SK-N-SH treated with all-trans-retinoic acid at 6 μM for 48 hours (cell line): ENCODE data around the gene PSMB3.

Experiments
- ATAC-seq: fragments of 200-7000 bp; cut with Tn5 transposase; 3 replicates; pipeline ENCODE4 v1.9.1; 2020; ENCODE audit warnings: mild to moderate bottlenecking, moderate library complexity
- ARNTL ChIP-seq: fragments of 450-650 bp; formaldehyde crosslinking; IDR thresholded peaks from 2 replicates; pipeline ENCODE4 v1.5.0; 2020; ENCODE audit warnings: low read depth, mild to moderate bottlenecking, moderate library complexity, borderline replicate concordance
- BACH2 ChIP-seq: fragments of 250-450 bp; sonication (Bioruptor Pico); IDR thresholded peaks from 2 replicates; pipeline ENCODE4 v1.9.0; 2021; ENCODE audit warnings: mild to moderate bottlenecking, borderline replicate concordance
- CSDC2 ChIP-seq: fragments of 250-450 bp; sonication (Bioruptor Pico); IDR thresholded peaks from 2 replicates; pipeline ENCODE4 v1.5.0; 2020; ENCODE audit warnings: mild to moderate bottlenecking, moderate library complexity
- CSRNP3 ChIP-seq: fragments of 250-450 bp; sonication (Bioruptor Pico); IDR thresholded peaks from 2 replicates; pipeline ENCODE4 v1.5.1; 2021; ENCODE audit warnings: mild to moderate bottlenecking, moderate library complexity
- ESRRG ChIP-seq: fragments of 250-450 bp; sonication (Bioruptor Pico); IDR thresholded peaks from 2 replicates; pipeline ENCODE4 v1.6.1; 2021; ENCODE audit warnings: mild to moderate bottlenecking
- GLIS3 ChIP-seq: fragments of 250-450 bp; sonication (Bioruptor Pico); IDR thresholded peaks from 2 replicates; pipeline ENCODE4 v1.5.0; 2020; ENCODE audit warnings: mild to moderate bottlenecking, moderate library complexity
- ISL1 ChIP-seq: fragments of 250-450 bp; sonication (Bioruptor Pico); IDR thresholded peaks from 2 replicates; pipeline ENCODE4 v2.1.2; 2022; ENCODE audit warnings: mild to moderate bottlenecking, moderate library complexity
- OSR1 ChIP-seq: fragments of 250-450 bp; sonication (Bioruptor Pico); IDR thresholded peaks from 2 replicates; pipeline ENCODE4 v1.8.0; 2022; ENCODE audit warnings: moderate library complexity, mild to moderate bottlenecking, inconsistent platforms
- PPARA ChIP-seq: fragments of 250-450 bp; sonication (Bioruptor Pico); IDR thresholded peaks from 2 replicates; pipeline ENCODE4 v1.5.0; 2020; ENCODE audit warnings: mild to moderate bottlenecking, borderline replicate concordance
- RARB ChIP-seq: fragments of 250-450 bp; sonication (Bioruptor Pico); IDR thresholded peaks from 2 replicates; pipeline ENCODE4 v1.8.0; 2021; ENCODE audit warnings: mild to moderate bottlenecking, moderate library complexity
- SNAI2 ChIP-seq: fragments of 250-450 bp; sonication (Bioruptor Pico); IDR thresholded peaks from 2 replicates; pipeline ENCODE4 v1.5.0; 2020; ENCODE audit warnings: mild to moderate bottlenecking, moderate library complexity
- TCF4 ChIP-seq: fragments of 250-450 bp; sonication (Bioruptor Pico); IDR thresholded peaks from 2 replicates; pipeline ENCODE4 v1.8.0; 2021; ENCODE audit warnings: mild to moderate bottlenecking, moderate library complexity, borderline replicate concordance
- TOX ChIP-seq: fragments of 250-450 bp; sonication (Bioruptor Pico); IDR thresholded peaks from 2 replicates; pipeline ENCODE4 v1.8.0; 2021; ENCODE audit warnings: mild to moderate bottlenecking, moderate library complexity, borderline replicate concordance
- TSHZ2 ChIP-seq: fragments of 250-450 bp; sonication (Bioruptor Pico); IDR thresholded peaks from 2 replicates; pipeline ENCODE4 v1.5.0; 2020; ENCODE audit warnings: mild to moderate bottlenecking, moderate library complexity
- ZC3H10 ChIP-seq: fragments of 250-450 bp; sonication (Bioruptor Pico); IDR thresholded peaks from 2 replicates; pipeline ENCODE4 v1.5.1; 2021; ENCODE audit warnings: mild to moderate bottlenecking, moderate library complexity
- ZFP3 ChIP-seq: fragments of 250-450 bp; sonication (Bioruptor Pico); IDR thresholded peaks from 2 replicates; pipeline ENCODE4 v1.5.0; 2020; ENCODE audit warnings: mild to moderate bottlenecking, moderate library complexity
- ZNF565 ChIP-seq: fragments of 450-650 bp; formaldehyde crosslinking; conservative IDR thresholded peaks from 2 replicates; pipeline ENCODE4 v1.5.0; 2020; ENCODE audit warnings: low read depth, mild to moderate bottlenecking, moderate library complexity
- ZNF70 ChIP-seq: fragments of 450-650 bp; formaldehyde crosslinking; IDR thresholded peaks from 2 replicates; pipeline ENCODE4 v1.5.0; 2020; ENCODE audit warnings: mild to moderate bottlenecking, moderate library complexity
- TF ChIP-seq, protein P1 (sequence below): fragments of 250-450 bp; sonication (Bioruptor Pico); IDR thresholded peaks from 2 replicates; pipeline ENCODE4 v1.8.0; 2021; ENCODE audit warnings: low read depth, mild to moderate bottlenecking, moderate library complexity, borderline replicate concordance
- TF ChIP-seq, protein P2 (sequence below): fragments of 250-450 bp; sonication (Bioruptor Pico); IDR thresholded peaks from 2 replicates; pipeline ENCODE4 v1.8.0; 2020; ENCODE audit warnings: mild to moderate bottlenecking, moderate library complexity, borderline replicate concordance

The PSMB3 gene

DNA sequence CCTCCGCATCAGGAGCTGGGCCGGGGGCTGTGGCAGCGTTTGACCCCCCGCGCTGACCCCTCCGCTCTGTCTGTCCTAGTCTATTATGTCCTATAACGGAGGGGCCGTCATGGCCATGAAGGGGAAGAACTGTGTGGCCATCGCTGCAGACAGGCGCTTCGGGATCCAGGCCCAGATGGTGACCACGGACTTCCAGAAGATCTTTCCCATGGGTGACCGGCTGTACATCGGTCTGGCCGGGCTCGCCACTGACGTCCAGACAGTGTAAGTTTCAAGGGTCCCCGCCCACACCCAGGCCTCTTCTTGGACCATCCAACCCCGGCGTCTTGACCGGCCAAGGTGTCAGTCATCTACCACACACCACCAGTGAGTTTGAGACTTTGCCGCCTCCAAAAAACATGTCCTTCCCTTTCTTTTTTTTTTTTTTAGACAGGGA, 548 bp downstream of the PSMB3 start:
- no peak for TF ChIP-seq ESRRG
- no peak for TF ChIP-seq TSHZ2 (CRISPR knock-in tag)
- TF ChIP-seq SNAI2 (CRISPR knock-in tag) = no peak
- TF ChIP-seq ISL1 (CRISPR knock-in tag) = no peak
- no peak for TF ChIP-seq TCF4 (CRISPR knock-in tag)
- TF ChIP-seq, all 23 proteins: peak for 0
- ATAC-seq = no peak

DNA sequence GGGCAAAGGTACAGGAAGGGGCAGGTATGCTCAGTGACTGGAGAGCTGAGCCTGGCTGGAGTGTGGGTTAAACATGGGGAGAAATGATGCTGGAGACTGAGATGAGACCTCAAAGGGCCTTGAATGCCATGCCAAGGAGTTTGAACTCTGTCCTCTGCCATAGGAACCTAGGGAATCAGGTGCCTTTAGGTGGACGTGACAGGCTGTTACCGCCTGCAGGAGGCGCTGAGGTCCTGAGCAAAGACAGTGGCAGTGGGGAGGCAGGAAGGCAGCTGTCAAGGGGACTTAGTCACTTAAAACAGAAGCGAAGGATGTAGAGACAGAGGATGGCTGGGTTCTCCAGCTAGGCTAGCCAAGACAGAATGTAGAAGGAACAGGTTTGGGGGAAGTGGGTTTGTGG, 9.1 kb downstream of the PSMB3 start:
- TF ChIP-seq CSDC2 (no peak), GLIS3 (CRISPR knock-in tag) (no peak), ISL1 (CRISPR knock-in tag) (no peak), BACH2 (CRISPR knock-in tag) (no peak), ESRRG (no peak)
- TF ChIP-seq, protein P1, sequence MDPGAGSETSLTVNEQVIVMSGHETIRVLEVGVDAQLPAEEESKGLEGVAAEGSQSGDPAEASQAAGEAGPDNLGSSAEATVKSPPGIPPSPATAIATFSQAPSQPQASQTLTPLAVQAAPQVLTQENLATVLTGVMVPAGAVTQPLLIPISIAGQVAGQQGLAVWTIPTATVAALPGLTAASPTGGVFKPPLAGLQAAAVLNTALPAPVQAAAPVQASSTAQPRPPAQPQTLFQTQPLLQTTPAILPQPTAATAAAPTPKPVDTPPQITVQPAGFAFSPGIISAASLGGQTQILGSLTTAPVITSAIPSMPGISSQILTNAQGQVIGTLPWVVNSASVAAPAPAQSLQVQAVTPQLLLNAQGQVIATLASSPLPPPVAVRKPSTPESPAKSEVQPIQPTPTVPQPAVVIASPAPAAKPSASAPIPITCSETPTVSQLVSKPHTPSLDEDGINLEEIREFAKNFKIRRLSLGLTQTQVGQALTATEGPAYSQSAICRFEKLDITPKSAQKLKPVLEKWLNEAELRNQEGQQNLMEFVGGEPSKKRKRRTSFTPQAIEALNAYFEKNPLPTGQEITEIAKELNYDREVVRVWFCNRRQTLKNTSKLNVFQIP (CRISPR knock-in tag) = no peak

DNA sequence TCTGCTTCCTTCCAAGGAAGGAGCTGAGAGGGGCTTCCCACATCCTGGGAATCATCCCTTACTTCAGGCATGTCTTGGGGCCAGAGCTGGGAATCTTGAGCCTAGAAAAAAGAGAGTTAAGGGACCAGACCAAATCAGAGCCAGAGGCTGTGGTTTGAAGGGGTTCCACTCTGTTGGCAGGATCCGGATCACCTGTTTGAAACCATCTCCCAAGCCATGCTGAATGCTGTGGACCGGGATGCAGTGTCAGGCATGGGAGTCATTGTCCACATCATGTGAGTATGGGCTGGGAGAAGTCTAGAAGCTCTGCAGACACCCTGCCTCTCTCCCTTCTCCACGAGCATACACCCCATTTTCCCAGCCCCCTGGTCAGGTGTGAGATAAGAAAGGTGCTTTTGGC, 9.7 kb downstream of the PSMB3 start:
- no peak for ATAC-seq
- TF ChIP-seq ZC3H10 = no peak
- TF ChIP-seq RARB (CRISPR knock-in tag) = no peak
- no peak for TF ChIP-seq SNAI2 (CRISPR knock-in tag)
- TF ChIP-seq ISL1 (CRISPR knock-in tag) = no peak
- TF ChIP-seq CSDC2 = no peak
- no peak for TF ChIP-seq TSHZ2 (CRISPR knock-in tag)
- TF ChIP-seq PPARA (CRISPR knock-in tag) = no peak
- no peak for TF ChIP-seq ESRRG
- no peak for TF ChIP-seq OSR1
- no peak for TF ChIP-seq ZNF70 (CRISPR knock-in tag)
- TF ChIP-seq TOX (CRISPR knock-in tag) = no peak
- TF ChIP-seq ZFP3 (CRISPR knock-in tag) = no peak
- TF ChIP-seq ARNTL (CRISPR knock-in tag) = no peak
- TF ChIP-seq, protein P2, sequence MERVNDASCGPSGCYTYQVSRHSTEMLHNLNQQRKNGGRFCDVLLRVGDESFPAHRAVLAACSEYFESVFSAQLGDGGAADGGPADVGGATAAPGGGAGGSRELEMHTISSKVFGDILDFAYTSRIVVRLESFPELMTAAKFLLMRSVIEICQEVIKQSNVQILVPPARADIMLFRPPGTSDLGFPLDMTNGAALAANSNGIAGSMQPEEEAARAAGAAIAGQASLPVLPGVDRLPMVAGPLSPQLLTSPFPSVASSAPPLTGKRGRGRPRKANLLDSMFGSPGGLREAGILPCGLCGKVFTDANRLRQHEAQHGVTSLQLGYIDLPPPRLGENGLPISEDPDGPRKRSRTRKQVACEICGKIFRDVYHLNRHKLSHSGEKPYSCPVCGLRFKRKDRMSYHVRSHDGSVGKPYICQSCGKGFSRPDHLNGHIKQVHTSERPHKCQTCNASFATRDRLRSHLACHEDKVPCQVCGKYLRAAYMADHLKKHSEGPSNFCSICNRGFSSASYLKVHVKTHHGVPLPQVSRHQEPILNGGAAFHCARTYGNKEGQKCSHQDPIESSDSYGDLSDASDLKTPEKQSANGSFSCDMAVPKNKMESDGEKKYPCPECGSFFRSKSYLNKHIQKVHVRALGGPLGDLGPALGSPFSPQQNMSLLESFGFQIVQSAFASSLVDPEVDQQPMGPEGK = no peak
- no peak for TF ChIP-seq CSRNP3 (CRISPR knock-in tag)
- TF ChIP-seq ZNF565 (CRISPR knock-in tag) = no peak
- TF ChIP-seq BACH2 (CRISPR knock-in tag) = no peak
- no peak for TF ChIP-seq TCF4 (CRISPR knock-in tag)
- TF ChIP-seq, all 23 proteins: peak for 0

More for the DNA sequence above, 9.1 kb downstream of the PSMB3 start:
- ATAC-seq = peak; percentile 74
